Testis (tissue), 3 donors: ENCODE data around the gene PRMT9. TPM values are rescaled to one million over a fixed set of nuclear protein-coding genes. Genes with fewer than 3 reads are reported as not detected.
A peak's percentile ranks its signal among the peaks of the same experiment; 100 is the strongest.

ENCODE experiments used
- DNase-seq: peaks from one replicate; pipeline ENCODE4 v3.0.0-alpha.2; 2019
- H3K27ac ChIP-seq, 2 donors: fragments of 200-600 bp; sonication (generic); one replicate each; pipeline ENCODE4 v1.5.1; 2019
- H3K27me3 ChIP-seq: fragments of 200-600 bp; sonication (generic); one replicate; pipeline ENCODE4 v1.5.1; 2019
- H3K36me3 ChIP-seq: fragments of 200-600 bp; sonication (generic); one replicate; pipeline ENCODE4 v1.5.1; 2017; ENCODE audit warnings: low read depth; ENCODE audit errors: missing control alignments
- H3K4me1 ChIP-seq: fragments of 200-600 bp; sonication (generic); one replicate; pipeline ENCODE4 v1.5.1; 2019
- H3K4me3 ChIP-seq, 2 donors: fragments of 200-600 bp; sonication (generic); one replicate each; pipeline ENCODE4 v1.5.1; 2017 to 2019
- H3K9me3 ChIP-seq: fragments of 200-600 bp; sonication (generic); one replicate; pipeline ENCODE4 v1.5.1; 2017
- POLR2A ChIP-seq: fragments of 450-650 bp; IDR thresholded peaks from one replicate; pipeline ENCODE4 v1.6.1; 2017; ENCODE audit warnings: antibody characterized with exemption, mild to moderate bottlenecking, moderate library complexity
- WGBS, 2 donors: methylation state at CpG; one replicate each; pipeline ENCODE4 v1.1.5; 2018; 5-methylcytosine and 5-hydroxymethylcytosine counted together
- intact Hi-C: fragments of 100-400 bp; cut with DNase I; formaldehyde crosslinking; loops from one replicate; pipeline ENCODE4 v1.15.1; 2023; ENCODE audit warnings: low total_unique reads
- polyA plus RNA-seq: library from polyadenylated mRNA; stranded (reverse); fragments of 350-450 nt; fragmentation: Illumina TruSeq; extraction: RNeasy Lipid Tissue Mini Kit (QIAGEN cat#74804); gene quantifications from one replicate; pipeline ENCODE4 v1.2.3, GENCODE V29; 2014; ENCODE audit warnings: low read depth, low replicate concordance; ENCODE audit not compliant: insufficient read depth
- total RNA-seq, 2 donors: library from RNA; depleted of rRNA; stranded (reverse); fragments of >200 nt; gene quantifications; one replicate each; pipeline ENCODE4 v1.2.3, GENCODE V29; 2016
- TF ChIP-seq, protein P1 (sequence below), 3 experiments: fragments of 450-650 bp in 2 of 3; fragments of 200-600 bp in 1 of 3; sonication (generic) in 1 of 3; IDR thresholded peaks; one replicate each; pipeline ENCODE4 v1.5.1; 2016 to 2019; ENCODE audit warnings: antibody characterized with exemption in 3 of 3, mild to moderate bottlenecking in 2 of 3, moderate library complexity in 1 of 3

Gene PRMT9
- total and polyA plus RNA-seq, 3 donors from 2014 or later, result 22.7 to 27.5 (median 24.6) TPM

DNA sequence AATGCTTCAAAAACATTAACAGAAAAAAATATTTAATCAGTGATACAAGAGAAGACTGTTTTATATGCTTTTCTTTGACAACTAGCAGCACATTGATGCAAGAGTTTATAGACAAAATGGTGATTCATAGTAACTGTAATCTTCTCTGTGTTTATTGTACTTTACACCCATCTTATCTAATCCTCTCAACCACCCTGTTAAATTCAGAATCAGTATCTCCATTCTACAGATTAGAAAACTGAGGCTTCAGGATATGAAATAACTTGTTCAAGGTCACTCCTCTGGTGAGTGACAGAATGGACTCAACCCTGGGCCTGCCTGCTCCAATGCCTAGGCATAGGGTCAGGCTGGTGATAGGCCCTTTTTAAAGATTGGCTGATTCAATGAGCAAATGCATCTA is 92.9 kb downstream of the PRMT9 start:
- no peak overlapping the region for H3K4me3 ChIP-seq
- H3K27ac ChIP-seq, result no peak overlapping the region
- no peak for TF ChIP-seq POLR2A
- TF ChIP-seq, protein P1, sequence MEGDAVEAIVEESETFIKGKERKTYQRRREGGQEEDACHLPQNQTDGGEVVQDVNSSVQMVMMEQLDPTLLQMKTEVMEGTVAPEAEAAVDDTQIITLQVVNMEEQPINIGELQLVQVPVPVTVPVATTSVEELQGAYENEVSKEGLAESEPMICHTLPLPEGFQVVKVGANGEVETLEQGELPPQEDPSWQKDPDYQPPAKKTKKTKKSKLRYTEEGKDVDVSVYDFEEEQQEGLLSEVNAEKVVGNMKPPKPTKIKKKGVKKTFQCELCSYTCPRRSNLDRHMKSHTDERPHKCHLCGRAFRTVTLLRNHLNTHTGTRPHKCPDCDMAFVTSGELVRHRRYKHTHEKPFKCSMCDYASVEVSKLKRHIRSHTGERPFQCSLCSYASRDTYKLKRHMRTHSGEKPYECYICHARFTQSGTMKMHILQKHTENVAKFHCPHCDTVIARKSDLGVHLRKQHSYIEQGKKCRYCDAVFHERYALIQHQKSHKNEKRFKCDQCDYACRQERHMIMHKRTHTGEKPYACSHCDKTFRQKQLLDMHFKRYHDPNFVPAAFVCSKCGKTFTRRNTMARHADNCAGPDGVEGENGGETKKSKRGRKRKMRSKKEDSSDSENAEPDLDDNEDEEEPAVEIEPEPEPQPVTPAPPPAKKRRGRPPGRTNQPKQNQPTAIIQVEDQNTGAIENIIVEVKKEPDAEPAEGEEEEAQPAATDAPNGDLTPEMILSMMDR (IDR thresholded peaks at IDR 0.05), result no peak
- intact Hi-C loops, result no loop called here
- H3K36me3 ChIP-seq, result no peaks in the 10 kb centered on the region
- H3K4me1 ChIP-seq, result no peaks in the 10 kb centered on the region
- DNase-seq, result no peak
- no peaks in the 10 kb centered on the region for H3K9me3 ChIP-seq
- no peaks in the 10 kb centered on the region for H3K27me3 ChIP-seq

DNA sequence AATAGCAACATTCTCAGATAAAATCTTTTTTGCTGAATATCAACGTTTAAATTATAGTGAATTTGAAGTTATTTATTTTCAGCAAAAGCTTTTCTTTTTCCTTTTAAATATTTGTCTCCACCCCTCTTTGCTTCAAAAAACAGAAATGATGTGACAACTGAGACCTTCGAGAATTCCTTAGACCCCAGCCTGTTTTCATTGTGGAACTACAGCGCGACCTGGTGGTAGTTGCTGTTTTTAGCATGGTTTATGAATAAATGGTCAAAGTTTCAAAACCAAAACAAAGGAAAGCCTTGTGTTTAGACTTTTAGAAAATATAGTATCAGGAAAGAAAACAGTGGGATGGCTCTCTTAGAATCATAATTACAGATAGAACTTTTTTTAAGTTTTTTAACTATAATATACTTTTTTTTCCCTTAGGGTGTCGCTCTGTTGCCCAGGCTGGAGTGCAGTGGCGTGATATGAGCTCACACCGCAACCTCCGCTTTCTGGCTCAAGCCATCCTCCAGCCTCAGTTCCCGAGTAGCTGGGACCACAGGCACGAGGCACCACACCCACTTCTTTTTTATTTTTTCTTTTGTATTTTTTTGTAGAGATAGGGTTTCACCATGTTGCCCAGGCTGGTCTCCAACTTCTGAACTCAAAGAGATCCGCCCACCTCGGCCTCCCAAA is 93.6 kb downstream of the PRMT9 start:
- H3K9me3 ChIP-seq, result no peaks in the 10 kb centered on the region
- intact Hi-C loops, result no loop called here
- H3K4me3 ChIP-seq, result peak overlapping the region; percentile 3
- H3K27ac ChIP-seq, result peak overlapping the region in 1 of 2 donors; percentile 57
- H3K4me1 ChIP-seq, result no peaks in the 10 kb centered on the region
- DNase-seq, result peak; percentile 87
- H3K27me3 ChIP-seq, result no peaks in the 10 kb centered on the region
- H3K36me3 ChIP-seq, result no peaks in the 10 kb centered on the region
- TF ChIP-seq POLR2A, result no peak
- TF ChIP-seq, protein P1 (IDR thresholded peaks at IDR 0.05), result peak; percentile 64 to 88 (median 84)
- WGBS, 2 donors, result 24 to 41% methylated on average over 12 of the region's 12 CpGs

DNA sequence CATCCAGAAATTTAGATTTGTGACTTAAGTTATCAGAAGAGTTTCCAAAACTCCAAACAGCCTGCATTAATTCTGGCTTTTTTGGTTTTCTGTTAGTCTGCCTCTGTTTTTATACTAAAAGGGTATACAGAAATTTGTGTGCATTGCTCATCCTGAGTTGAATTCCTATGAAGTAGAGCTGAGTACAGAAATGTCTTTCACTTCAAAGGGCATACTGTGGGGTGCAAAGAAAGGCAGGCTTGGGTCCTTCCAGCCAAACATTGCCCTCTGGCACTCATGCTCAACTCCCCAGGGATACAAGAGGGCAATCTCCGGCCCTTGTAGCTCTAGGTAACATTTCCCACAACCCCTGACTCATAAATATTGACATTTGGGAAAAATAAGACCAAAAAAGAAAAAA is 94.4 kb downstream of the PRMT9 start:
- no peaks in the 10 kb centered on the region for H3K36me3 ChIP-seq
- no peaks in the 10 kb centered on the region for H3K4me1 ChIP-seq
- WGBS, 2 donors, result 37 to 46% methylated on average over 1 of the region's 1 CpG
- TF ChIP-seq POLR2A, result no peak
- TF ChIP-seq, protein P1 (IDR thresholded peaks at IDR 0.05), result no peak
- no peak overlapping the region for H3K4me3 ChIP-seq
- DNase-seq, result no peak
- H3K9me3 ChIP-seq, result no peaks in the 10 kb centered on the region
- no peaks in the 10 kb centered on the region for H3K27me3 ChIP-seq
- intact Hi-C loops, result no loop called here
- H3K27ac ChIP-seq, result peak overlapping the region in 1 of 2 donors; percentile 57

Other genes starting within 250 kb of the PRMT9 start
- 10 to 100 TPM in 1 of 2 donors, 1 to 10 TPM in 1; 9.4 to 12.3 TPM for gene EDNRA, start 203.1 kb downstream of the PRMT9 start, total RNA-seq
- gene EDNRA, start 203.1 kb downstream of the PRMT9 start, polyA plus RNA-seq, result 14.1 TPM
- 10 to 100 TPM; 22.7 to 33.9 TPM for gene TMEM184C, start 66.8 kb downstream of the PRMT9 start, total RNA-seq
- gene TMEM184C, start 66.8 kb downstream of the PRMT9 start, polyA plus RNA-seq, result 33.4 TPM
- 100 to 1,000 TPM in 1 of 2 donors, 10 to 100 TPM in 1; 83.5 to 108 TPM for gene ARHGAP10, start 47.9 kb upstream of the PRMT9 start, total RNA-seq
- gene ARHGAP10, start 47.9 kb upstream of the PRMT9 start, polyA plus RNA-seq, result 17.4 TPM